IPS-15b (cell line): ENCODE measurements around the gene KRCC1.
A peak's percentile ranks its signal among the peaks of the same experiment; 100 is the strongest.
"Not testable (repeated sequence)": the region's sequence is repeated elsewhere in the genome, so short reads cannot be mapped to it uniquely, and the experiment has no call there.

ENCODE experiments used
- H3K27me3 ChIP-seq: one replicate; pipeline ENCODE4 v1.6.1; 2013; ENCODE audit warnings: low read length; ENCODE audit not compliant: control insufficient read depth, insufficient read depth
- H3K36me3 ChIP-seq: one replicate; pipeline ENCODE4 v1.6.1; 2013; ENCODE audit warnings: low read length; ENCODE audit not compliant: control insufficient read depth, insufficient read depth
- H3K4me1 ChIP-seq: one replicate; pipeline ENCODE4 v1.6.1; 2013; ENCODE audit warnings: mild to moderate bottlenecking, low read length; ENCODE audit not compliant: control insufficient read depth, insufficient read depth
- H3K4me3 ChIP-seq: one replicate; pipeline ENCODE4 v1.5.1; 2013; ENCODE audit warnings: low read depth, low read length
- H3K9ac ChIP-seq: one replicate; pipeline ENCODE4 v1.6.1; 2013; ENCODE audit warnings: low read depth, mild to moderate bottlenecking, low read length
- H3K9me3 ChIP-seq: one replicate; pipeline ENCODE4 v1.6.1; 2013; ENCODE audit warnings: mild to moderate bottlenecking, low read length; ENCODE audit not compliant: control insufficient read depth, insufficient read depth

KRCC1 gene

GRCh38 chr2:88057437-88057844 is 1.9 kb upstream of the KRCC1 start:
- Histone ChIP-seq H3K36me3 (no peaks in the 10 kb centered on the region), H3K4me1 (peaks cover 3% of the 10 kb centered on the region), H3K27me3 (no peaks in the 10 kb centered on the region), H3K9ac (no peak overlapping the region), H3K9me3 (no peaks in the 10 kb centered on the region), H3K4me3 (no peak overlapping the region)

DNA sequence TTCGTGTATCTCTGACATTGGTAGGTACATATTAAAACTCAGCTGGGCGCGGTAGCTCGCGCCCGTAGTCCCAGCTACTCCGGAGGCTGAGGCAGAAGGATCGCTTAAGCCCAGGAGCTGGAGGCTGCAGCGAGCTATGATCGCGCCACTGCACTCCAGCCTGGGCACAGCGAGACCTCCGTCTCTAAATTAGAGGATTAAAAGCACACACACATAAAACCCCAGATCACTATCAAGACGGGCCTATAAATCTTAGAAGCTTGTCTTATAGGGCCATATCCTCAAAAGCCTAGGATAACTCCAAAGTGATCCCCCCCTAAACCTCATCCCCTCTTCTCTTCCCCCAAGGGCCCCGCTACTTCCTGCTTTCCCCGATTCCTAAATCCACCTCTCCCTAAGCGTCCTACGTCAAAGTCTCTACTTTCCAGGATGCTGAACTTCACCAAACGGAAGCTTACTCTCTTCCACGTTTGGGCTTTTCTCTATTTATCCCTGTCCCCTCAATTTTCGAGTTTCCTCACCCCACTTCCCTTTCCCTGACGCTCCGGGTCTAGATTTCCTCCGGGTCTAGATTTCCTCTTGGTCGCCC is 707 bp downstream of the KRCC1 start:
- Histone ChIP-seq H3K27me3 (no peaks in the 10 kb centered on the region), H3K36me3 (no peaks in the 10 kb centered on the region), H3K9ac (peak overlapping the region; percentile 68), H3K9me3 (no peaks in the 10 kb centered on the region), H3K4me3 (peak overlapping the region; percentile 83), H3K4me1 (no peaks in the 10 kb centered on the region)

DNA sequence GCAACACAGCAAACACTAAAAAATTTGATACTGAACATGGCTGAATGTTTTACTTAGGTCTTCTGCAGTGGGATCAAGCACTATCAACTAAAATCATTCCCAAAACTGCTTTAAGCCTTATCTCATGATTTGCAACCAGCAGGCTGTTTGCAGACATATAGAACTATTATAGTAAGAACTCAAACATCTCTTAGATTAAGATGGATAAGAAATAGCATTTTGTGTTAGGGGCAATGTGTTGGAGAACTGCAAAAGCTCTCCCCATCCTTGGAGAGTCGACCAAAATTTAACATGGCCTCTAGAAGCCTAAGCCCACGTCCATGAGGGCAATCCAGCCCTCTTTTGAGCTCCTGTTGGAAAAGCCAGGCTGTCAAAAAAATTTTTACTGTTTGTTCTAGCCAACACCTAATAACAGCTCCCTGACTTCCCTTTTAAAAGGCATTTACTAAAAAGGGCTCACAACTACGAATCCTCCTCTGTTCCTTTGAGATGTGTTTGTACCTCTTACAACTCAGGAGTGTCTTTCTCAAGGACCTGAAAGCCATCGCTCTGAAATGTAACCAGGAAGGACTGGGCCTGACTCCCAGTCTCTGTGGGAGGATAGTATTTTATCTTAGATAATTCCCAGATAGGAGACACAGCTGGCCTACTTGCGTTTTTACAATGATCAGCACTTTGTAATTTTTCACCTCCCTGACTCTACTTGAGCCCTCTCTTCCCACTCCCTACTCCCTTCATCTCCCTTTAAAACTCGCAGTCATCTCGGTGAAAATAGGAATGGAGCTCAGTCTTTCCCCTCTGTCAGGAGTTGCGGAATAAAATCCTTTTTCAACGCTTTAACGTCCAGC is 1.4 kb downstream of the KRCC1 start:
- H3K4me1 ChIP-seq: no peaks in the 10 kb centered on the region
- H3K36me3 ChIP-seq: no peaks in the 10 kb centered on the region
- no peaks in the 10 kb centered on the region for H3K9me3 ChIP-seq
- no peaks in the 10 kb centered on the region for H3K27me3 ChIP-seq
- peak overlapping the region; percentile 83 for H3K4me3 ChIP-seq
- peak overlapping the region; percentile 68 for H3K9ac ChIP-seq

- Histone ChIP-seq H3K9me3 (no peaks in the 10 kb centered on the region), H3K9ac (no peak overlapping the region), H3K27me3 (no peaks in the 10 kb centered on the region), H3K36me3 (no peaks in the 10 kb centered on the region), H3K4me3 (no peak overlapping the region), H3K4me1 (no peaks in the 10 kb centered on the region)
Measured at GRCh38 chr2:88053296-88053695, 2.3 kb downstream of the KRCC1 start.

DNA sequence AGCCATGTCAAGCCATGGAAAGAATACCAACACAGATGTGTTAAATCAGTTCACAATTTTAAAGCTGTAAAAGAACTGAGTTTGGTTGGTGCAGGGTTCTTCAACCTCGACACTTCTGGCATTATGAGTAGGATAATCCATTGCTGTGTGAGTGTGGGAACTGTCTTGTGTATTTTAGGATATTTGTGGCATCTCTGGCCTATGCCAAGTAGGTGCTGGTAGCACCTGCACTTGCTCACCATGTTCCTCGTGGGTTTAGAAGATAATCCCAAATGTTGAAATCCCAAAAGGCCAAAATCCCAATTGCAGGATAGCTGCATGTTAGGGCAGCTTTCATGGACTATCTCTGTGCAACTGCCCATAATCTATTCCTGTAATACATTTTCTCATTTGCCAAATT is 3.8 kb downstream of the KRCC1 start:
- Histone ChIP-seq H3K9me3 (no peaks in the 10 kb centered on the region), H3K36me3 (no peaks in the 10 kb centered on the region), H3K27me3 (no peaks in the 10 kb centered on the region), H3K9ac (no peak overlapping the region), H3K4me1 (no peaks in the 10 kb centered on the region), H3K4me3 (no peak overlapping the region)

GRCh38 chr2:88049622-88050021 is 6.0 kb downstream of the KRCC1 start:
- Histone ChIP-seq H3K4me1 (no peaks in the 10 kb centered on the region), H3K9me3 (no peaks in the 10 kb centered on the region), H3K9ac (no peak overlapping the region), H3K27me3 (no peaks in the 10 kb centered on the region), H3K4me3 (no peak overlapping the region), H3K36me3 (no peaks in the 10 kb centered on the region)

DNA sequence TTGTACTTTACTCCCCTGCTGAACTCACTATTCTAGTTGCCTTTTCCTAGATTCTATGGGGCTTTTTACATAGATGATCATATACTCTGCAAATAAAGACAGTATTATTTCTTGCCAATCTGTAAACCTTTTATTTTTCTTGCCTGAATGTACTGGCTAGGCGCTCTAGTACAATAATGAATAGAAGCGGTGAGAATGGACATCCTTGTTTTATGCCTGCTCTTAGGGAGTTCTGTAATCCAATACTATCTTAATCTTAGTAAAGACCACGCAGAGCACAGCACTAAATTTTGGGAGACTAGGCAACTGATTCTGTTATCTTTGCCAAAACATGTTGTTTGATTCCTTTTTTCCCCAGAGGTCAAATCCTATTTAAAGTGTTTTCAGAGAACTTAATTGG is 7.0 kb downstream of the KRCC1 start:
- H3K4me3 ChIP-seq: no peak overlapping the region
- H3K4me1 ChIP-seq: no peaks in the 10 kb centered on the region
- H3K27me3 ChIP-seq: no peaks in the 10 kb centered on the region
- no peaks in the 10 kb centered on the region for H3K36me3 ChIP-seq
- no peak overlapping the region for H3K9ac ChIP-seq
- no peaks in the 10 kb centered on the region for H3K9me3 ChIP-seq

GRCh38 chr2:88045561-88045960 is 10.0 kb downstream of the KRCC1 start:
- H3K36me3 ChIP-seq, H3K9ac ChIP-seq, H3K4me3 ChIP-seq, H3K4me1 ChIP-seq, H3K9me3 ChIP-seq, H3K27me3 ChIP-seq: not testable (repeated sequence)

GRCh38 chr2:88042476-88042875 is 13.1 kb downstream of the KRCC1 start:
- Histone ChIP-seq H3K9me3 (no peaks in the 10 kb centered on the region), H3K4me1 (no peaks in the 10 kb centered on the region), H3K4me3 (no peak overlapping the region), H3K27me3 (no peaks in the 10 kb centered on the region), H3K36me3 (no peaks in the 10 kb centered on the region), H3K9ac (no peak overlapping the region)

GRCh38 chr2:88038263-88039105 is 17.1 kb downstream of the KRCC1 start:
- Histone ChIP-seq H3K9me3 (no peaks in the 10 kb centered on the region), H3K36me3 (no peaks in the 10 kb centered on the region), H3K4me3 (no peak overlapping the region), H3K4me1 (no peaks in the 10 kb centered on the region), H3K27me3 (no peaks in the 10 kb centered on the region), H3K9ac (no peak overlapping the region)

- no peak overlapping the region for H3K9ac ChIP-seq
- no peaks in the 10 kb centered on the region for H3K9me3 ChIP-seq
- no peaks in the 10 kb centered on the region for H3K36me3 ChIP-seq
- H3K4me1 ChIP-seq: no peaks in the 10 kb centered on the region
- no peak overlapping the region for H3K4me3 ChIP-seq
- H3K27me3 ChIP-seq: no peaks in the 10 kb centered on the region
Measured at GRCh38 chr2:88036606-88037005, 19.0 kb downstream of the KRCC1 start.
